CD4-positive, alpha-beta T cell treated with Interleukin-1 beta for 1 hour (primary cell): ENCODE measurements around the gene ITPRID1.

ENCODE experiments used
- DNase-seq, 2 donors: peaks; one replicate each; pipeline ENCODE4 v3.0.0-alpha.2; 2020 to 2022

ITPRID1 gene

DNA sequence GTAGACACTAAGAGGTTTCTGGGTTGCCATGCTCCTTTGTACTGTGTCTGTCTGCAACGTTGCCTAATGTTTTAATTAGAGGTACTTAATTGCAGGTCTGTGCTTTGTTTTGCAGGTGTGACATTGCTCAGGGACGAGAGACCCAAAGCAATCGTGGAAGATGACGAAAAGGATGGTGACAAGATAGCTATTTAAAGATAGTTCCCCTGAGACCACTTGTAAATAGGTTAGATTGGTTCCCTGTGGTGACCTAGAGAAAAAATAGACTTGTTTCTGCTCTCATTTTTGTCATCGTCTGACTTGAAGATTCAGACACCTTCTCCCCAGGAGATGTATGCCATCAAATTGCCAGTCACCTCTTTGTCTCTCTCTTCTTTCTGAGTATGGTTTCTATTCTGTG lies 193.2 kb downstream of the ITPRID1 start:
- DNase-seq = no peak
